ENCODE data around the gene PRKD1. TPM values are rescaled to one million over a fixed set of nuclear protein-coding genes. Genes with fewer than 3 reads are reported as not detected.

Gene PRKD1
- total RNA-seq, 1 donor from 2014 or later: 14.9 TPM

DNA sequence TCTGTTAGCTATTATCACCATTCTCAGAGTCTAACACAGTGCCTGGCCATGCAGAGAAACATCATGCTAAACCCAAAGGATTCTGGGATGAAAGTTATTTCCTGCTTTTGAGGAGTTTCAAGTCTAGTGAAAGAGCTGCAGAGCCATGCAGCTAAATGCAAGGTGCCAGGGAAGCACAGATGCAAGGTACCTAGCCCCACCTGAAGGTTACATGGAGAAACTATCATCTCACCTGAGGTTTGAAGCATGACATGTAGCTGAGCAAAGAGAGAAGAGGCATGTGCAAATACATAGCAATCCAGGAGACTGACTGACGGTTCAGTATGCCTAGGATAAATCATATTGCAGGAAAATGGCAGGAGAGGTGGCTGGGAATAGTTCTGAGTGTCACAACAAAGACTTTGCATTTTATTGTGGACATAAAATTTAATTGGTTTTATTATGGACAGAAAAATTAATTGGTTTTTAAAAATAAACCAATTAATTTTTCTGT, 170.4 kb downstream of the PRKD1 start:
- H3K4me3 ChIP-seq: no peak overlapping the region
- H3K27me3 ChIP-seq (ENCODE audit: low read depth): no peaks in the 10 kb centered on the region
- ATAC-seq: no peak
- intact Hi-C loops (cut with DNase I): no loop called here
- no peaks in the 10 kb centered on the region for H3K9me3 ChIP-seq
- no peaks in the 10 kb centered on the region for H3K4me1 ChIP-seq
- H3K27ac ChIP-seq: no peak overlapping the region
- TF ChIP-seq, protein P1, sequence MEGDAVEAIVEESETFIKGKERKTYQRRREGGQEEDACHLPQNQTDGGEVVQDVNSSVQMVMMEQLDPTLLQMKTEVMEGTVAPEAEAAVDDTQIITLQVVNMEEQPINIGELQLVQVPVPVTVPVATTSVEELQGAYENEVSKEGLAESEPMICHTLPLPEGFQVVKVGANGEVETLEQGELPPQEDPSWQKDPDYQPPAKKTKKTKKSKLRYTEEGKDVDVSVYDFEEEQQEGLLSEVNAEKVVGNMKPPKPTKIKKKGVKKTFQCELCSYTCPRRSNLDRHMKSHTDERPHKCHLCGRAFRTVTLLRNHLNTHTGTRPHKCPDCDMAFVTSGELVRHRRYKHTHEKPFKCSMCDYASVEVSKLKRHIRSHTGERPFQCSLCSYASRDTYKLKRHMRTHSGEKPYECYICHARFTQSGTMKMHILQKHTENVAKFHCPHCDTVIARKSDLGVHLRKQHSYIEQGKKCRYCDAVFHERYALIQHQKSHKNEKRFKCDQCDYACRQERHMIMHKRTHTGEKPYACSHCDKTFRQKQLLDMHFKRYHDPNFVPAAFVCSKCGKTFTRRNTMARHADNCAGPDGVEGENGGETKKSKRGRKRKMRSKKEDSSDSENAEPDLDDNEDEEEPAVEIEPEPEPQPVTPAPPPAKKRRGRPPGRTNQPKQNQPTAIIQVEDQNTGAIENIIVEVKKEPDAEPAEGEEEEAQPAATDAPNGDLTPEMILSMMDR (IDR thresholded peaks at IDR 0.05): no peak
- no peaks in the 10 kb centered on the region for H3K36me3 ChIP-seq
- no peak for DNase-seq

DNA sequence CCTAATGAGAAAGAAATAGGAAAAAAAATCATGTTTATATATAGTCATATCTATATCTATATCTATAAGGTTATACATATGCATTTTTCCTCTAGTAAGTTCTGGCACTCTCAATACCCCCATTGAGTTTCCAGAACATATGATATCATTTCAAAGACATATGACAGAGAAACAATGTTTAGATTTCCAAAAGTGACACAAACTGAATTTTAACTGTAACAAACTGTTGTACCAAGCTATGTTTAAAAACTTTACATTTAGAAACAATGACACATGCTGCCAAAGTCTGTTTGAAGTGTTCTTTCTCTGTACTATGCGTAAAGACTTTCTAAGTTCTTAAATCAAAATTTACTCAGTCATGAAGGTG, 171.6 kb downstream of the PRKD1 start:
- intact Hi-C loops (cut with DNase I): no loop called here
- DNase-seq: no peak
- H3K36me3 ChIP-seq: no peaks in the 10 kb centered on the region
- no peaks in the 10 kb centered on the region for H3K27me3 ChIP-seq (ENCODE audit: low read depth)
- TF ChIP-seq, protein P1 (IDR thresholded peaks at IDR 0.05): no peak
- no peak overlapping the region for H3K27ac ChIP-seq
- no peaks in the 10 kb centered on the region for H3K9me3 ChIP-seq
- no peak for ATAC-seq
- H3K4me1 ChIP-seq: no peaks in the 10 kb centered on the region
- no peak overlapping the region for H3K4me3 ChIP-seq

DNA sequence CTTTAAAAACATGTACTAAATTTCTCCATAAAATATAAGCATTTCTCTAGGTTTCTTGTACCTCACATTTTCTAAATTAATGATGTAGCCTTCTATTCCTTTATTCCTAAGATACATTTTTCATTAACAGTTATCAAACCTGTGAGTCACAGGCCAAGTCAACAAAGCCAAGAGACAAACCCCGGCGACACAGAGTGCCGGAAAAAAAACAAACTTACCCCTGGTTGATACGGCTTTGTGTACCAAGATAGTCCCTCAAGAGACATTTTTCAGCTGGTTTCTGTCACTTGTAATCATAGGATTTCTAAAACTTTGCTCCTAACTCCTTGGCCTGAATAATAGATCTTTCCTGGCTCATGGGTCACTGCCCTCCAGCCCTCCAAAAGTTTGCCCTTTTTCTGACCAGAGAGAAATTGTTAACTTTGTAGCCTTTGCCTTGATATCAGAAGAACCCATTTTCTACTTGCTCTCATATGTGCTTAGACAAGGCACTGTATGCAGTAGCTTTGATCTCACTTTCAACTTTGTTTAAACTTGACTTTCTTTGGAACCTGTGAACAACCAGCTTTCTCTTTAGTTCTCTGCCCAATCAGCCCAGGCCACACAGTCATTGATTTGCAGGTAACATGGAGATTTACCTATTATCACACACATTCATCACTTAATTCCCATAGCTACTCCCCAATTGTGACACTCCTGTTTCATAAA, 172.2 kb downstream of the PRKD1 start:
- intact Hi-C loops (cut with DNase I): no loop called here
- H3K4me1 ChIP-seq: no peaks in the 10 kb centered on the region
- no peaks in the 10 kb centered on the region for H3K9me3 ChIP-seq
- DNase-seq: no peak
- TF ChIP-seq, protein P1 (IDR thresholded peaks at IDR 0.05): no peak
- ATAC-seq: no peak
- H3K36me3 ChIP-seq: no peaks in the 10 kb centered on the region
- H3K4me3 ChIP-seq: no peak overlapping the region
- no peak overlapping the region for H3K27ac ChIP-seq
- no peaks in the 10 kb centered on the region for H3K27me3 ChIP-seq (ENCODE audit: low read depth)

DNA sequence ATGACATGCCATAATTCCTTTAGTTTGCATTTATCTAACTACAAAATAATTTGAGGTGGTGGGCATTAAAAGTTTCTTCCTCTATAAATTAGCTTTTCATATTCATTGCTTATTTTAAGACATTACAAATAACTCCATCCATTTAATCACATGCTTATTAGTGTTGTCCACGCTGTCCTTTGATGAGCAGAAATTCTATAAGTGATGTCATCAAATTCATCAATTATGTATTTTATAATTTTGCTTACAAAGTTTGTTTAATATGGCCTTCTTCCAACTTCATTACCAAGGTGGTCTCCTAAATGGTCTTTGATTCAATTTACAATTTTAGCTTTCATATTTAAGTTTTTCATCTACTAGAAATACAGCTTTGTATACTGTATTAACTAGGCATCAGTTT, 173.5 kb downstream of the PRKD1 start:
- intact Hi-C loops (cut with DNase I): no loop called here
- TF ChIP-seq, protein P1 (IDR thresholded peaks at IDR 0.05): no peak

DNA sequence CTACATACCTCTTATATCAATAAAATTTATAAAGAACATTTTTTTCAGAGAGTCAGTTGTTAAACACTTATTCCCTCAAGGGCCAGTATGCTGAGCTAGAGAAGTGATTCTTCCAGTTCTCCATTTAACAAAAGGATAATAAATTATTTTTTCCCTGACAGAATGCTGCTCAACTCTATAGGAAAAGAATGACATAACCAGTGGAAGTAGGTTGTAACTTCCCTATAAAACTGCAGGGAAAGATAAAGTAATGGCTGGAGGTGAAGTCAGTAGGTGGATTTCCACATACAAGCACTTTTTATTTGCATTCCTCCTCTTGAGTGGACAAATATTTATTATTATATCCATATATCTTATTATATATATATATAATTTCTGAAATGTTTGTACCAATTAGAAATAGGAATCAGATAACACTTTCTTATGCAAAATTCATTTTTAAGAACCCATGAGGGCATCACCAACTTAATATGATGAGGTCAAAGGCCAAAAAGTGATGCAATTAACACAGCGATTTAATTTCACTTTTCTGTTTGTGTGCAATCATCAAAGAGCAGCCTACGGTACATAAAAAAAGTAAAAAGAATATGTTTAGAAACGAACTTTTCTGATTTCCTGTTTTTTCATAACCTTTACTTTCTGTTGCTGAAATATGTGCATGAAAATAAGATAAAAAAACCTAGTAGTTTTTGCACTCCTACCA, 175.3 kb downstream of the PRKD1 start:
- Histone ChIP-seq H3K27me3 (ENCODE audit: low read depth) (no peaks in the 10 kb centered on the region), H3K27ac (no peak overlapping the region), H3K36me3 (no peaks in the 10 kb centered on the region), H3K4me3 (no peak overlapping the region), H3K9me3 (no peaks in the 10 kb centered on the region), H3K4me1 (no peaks in the 10 kb centered on the region)
- ATAC-seq (no peak), DNase-seq (no peak)
- TF ChIP-seq, protein P1 (IDR thresholded peaks at IDR 0.05): no peak
- intact Hi-C loops (cut with DNase I): no loop called here

More for the DNA sequence above, 173.5 kb downstream of the PRKD1 start:
- Histone ChIP-seq H3K9me3 (no peaks in the 10 kb centered on the region), H3K27me3 (ENCODE audit: low read depth) (no peaks in the 10 kb centered on the region), H3K27ac (no peak overlapping the region), H3K4me3 (no peak overlapping the region), H3K36me3 (no peaks in the 10 kb centered on the region), H3K4me1 (no peaks in the 10 kb centered on the region)
- ATAC-seq (no peak), DNase-seq (no peak)
